ENCODE results near the gene MYO7A. TPM values are rescaled to one million over a fixed set of nuclear protein-coding genes. Genes with fewer than 3 reads are reported as not detected.

Gene MYO7A
- total RNA-seq, 1 donor from 2014 or later, result 0.47 TPM

- DNase-seq, result no peak
Measured at GRCh38 chr11:77129069-77129841, 1.2 kb downstream of the MYO7A start.

DNA sequence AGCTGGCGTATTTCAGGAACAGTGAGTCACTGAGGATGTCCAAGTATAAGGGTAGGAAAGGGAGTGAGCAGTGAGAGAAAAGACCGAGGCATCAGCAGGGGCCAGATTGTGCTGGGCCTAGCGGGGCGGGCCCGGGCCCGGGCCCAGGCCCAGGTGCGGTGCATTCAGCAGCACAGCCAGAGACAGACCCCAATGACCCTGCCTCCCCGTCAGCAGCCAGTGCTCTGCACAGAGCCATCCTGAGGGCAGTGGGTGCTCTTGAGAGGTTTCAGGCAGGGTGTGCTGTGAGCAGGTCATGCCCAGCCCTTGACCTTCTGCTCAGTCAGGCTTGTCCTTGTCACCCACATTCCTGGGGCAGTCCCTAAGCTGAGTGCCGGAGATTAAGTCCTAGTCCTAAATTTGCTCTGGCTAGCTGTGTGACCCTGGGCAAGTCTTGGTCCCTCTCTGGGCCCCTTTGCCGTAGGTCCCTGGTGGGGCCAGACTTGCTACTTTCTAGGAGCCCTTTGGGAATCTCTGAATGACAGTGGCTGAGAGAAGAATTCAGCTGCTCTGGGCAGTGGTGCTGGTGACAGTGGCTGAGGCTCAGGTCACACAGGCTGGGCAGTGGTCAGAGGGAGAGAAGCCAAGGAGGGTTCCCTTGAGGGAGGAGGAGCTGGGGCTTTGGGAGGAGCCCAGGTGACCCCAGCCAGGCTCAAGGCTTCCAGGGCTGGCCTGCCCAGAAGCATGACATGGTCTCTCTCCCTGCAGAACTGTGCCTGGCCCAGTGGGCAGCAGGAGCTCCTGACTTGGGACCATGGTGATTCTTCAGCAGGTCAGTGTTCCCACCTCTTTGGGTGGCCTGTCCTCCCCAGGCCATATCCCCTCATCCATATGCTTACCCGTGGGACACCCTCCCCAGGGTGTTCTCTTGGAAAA, 2.1 kb downstream of the MYO7A start:
- no peak for DNase-seq

- DNase-seq, result no peak
Measured at GRCh38 chr11:77130763-77131513, 2.9 kb downstream of the MYO7A start.

GRCh38 chr11:77131560-77131959, 3.5 kb downstream of the MYO7A start:
- DNase-seq, result no peak

- no peak for DNase-seq
Measured at GRCh38 chr11:77135069-77135468, 7.0 kb downstream of the MYO7A start.

DNA sequence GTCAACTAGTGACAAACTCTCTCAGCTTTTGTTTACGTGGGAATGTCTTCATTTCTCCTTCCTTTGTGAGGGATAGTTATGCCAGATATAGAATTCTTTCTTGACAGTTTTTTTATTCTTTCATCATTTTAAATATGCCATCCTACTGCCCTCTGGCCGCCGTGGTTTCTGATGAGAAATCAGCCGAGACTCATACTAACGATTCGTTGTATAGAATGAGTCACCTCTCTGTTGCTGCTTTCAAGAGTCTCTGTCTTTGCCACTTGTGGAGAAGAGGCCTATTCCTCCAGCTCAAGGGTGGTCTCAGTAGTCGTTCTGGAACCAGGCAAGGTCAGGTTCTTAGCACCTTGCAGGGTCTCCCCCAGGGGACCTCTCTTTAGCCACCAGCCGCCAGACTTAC, 8.0 kb downstream of the MYO7A start:
- no peak for DNase-seq

- DNase-seq, result no peak
Measured at GRCh38 chr11:77136784-77137420, 8.9 kb downstream of the MYO7A start.

DNA sequence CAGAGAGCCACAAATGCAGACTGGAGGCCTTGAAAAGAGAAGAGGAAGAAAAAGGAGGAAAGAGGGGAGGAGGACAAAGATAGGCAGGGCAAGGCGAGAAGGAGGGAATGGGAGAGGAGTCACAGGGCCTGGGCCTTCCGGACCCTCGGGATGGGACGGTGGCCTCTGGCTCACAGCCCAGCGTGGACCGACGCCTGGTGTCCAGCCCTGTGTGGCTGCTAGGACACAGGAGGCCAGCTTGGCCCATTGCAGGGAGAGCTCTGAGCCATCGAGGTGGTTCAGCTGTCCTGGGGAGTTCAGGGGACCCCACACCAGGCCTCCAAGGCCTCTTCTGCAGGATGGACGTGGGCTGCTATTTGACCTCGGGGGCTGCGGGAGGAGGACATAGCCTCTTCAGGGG, 9.4 kb downstream of the MYO7A start:
- DNase-seq, result no peak

GRCh38 chr11:77138106-77138649, 10.1 kb downstream of the MYO7A start:
- no peak for DNase-seq

- DNase-seq, result no peak
Measured at GRCh38 chr11:77139201-77139600, 11.2 kb downstream of the MYO7A start.

DNA sequence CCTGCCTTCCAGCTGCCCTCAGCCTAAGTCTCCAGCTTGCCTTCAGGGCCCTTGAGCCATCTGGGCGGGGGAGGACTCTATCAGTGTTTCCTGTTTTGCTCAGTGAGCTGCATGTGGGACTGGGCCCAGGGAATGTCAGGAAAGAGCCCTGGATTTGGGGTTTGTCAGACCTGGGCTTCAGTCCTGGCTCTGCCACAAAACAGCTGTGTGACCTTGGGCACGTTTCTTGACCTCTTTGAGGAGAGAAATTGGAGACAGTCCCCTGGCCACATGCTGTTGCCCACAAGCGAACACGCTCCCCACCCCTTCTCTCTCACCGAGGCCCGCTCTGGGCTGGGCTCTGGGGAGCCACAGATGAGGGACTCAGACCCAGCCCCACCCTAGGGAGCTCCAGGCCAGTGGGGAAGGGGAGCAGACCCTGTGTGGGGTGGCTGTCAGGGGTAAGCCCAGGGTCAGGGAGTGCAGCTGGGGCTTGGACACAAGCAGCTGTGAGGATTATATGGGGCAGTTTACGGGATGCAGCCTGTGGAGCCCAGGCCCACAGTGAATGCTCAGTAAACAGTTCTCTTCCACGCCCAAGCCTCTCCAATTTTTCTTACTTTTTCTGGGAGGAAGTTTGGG, 12.3 kb downstream of the MYO7A start:
- DNase-seq, result no peak

GRCh38 chr11:77141034-77141433, 13.0 kb downstream of the MYO7A start:
- DNase-seq, result no peak

GRCh38 chr11:77141475-77141874, 13.4 kb downstream of the MYO7A start:
- no peak for DNase-seq

DNA sequence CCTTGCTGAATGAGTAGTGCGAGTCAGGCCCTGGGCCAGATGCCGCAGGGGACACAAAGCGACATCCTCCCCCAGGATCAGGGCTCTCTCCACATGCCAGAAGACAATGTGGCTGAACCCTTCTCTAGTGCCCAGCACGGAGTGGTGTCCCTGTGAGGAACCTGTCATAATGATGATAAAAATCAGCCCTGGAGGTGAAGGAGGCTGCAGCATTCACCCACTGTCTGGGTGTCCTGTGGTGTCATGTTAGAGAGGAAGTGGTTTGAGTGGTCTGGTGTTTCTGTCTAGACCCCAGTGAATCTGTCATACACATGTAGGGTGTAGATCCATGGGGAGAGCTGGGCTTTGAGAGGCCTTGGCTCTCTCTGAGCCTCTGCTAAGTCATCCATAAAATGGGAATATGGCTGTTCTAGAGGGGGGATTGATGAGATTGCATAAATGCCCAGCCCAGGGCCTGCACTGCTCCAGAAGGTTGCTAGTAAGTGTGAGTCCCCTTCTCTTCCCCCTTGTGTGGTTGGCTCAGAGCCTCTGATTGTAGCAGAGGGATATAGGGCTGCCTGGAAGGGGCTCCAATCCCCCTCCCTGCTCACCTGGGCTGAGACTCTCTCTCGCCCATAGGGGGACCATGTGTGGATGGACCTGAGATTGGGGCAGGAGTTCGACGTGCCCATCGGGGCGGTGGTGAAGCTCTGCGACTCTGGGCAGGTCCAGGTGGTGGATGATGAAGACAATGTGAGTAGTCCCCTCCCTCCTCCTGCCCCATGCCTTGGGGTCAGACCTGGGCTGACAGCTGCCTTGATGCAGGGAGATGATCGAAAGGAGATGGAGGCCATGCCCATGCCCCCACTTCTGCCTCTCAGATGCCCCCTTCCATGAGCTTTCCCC, 14.3 kb downstream of the MYO7A start:
- no peak for DNase-seq

GRCh38 chr11:77143405-77144020, 15.5 kb downstream of the MYO7A start:
- no peak for DNase-seq

GRCh38 chr11:77144196-77144856, 16.3 kb downstream of the MYO7A start:
- no peak for DNase-seq

- no peak for DNase-seq
Measured at GRCh38 chr11:77144857-77145428, 16.9 kb downstream of the MYO7A start.

DNA sequence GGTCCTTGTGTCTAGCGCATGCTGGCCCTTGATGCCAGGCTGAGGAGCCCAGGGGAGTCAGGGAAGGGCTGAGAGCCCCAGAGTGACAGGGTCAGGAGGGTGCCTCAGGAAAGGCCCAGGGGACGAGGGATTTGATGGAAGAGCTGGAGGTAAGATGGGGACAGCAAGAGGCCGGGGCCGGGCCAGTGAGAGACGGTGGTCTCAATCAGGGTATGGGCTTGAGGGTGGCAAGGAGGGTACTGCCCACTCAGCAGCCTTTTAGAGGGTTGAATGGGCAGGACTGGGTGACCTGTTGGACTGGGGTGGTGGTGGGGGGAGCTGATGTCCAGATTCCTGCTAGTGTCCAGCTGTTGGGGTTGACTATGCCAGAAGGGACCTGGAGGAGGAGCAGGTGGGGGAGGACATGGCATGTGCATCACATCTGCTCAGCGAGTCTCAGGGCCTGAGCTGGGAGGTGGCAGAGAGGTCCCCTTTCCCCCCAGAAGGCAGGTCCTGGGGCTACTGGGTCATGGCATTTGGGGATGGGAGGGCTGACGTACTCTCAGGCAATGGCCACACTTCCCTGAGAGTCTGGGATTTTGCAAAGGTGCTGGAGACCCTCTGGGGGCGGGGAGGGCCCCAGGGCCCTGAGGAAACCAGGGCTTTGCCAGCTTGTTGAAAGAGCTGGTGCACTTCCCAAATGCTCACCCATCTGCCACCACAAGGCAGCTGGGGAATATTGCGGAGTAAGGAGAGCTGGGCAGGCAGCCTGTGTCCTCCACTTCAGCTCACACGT, 18.4 kb downstream of the MYO7A start:
- no peak for DNase-seq
